NCI-H345 treated with DMSO at 0.1 percent for 48 hours (cell line): Measurements from ENCODE around the gene RPTOR.

Experiments
- DNase-seq: peaks from one replicate; lab custom pipeline; 2025; ENCODE audit not compliant: unreplicated experiment; lab: John Stamatoyannopoulos, UW

Gene RPTOR

DNA sequence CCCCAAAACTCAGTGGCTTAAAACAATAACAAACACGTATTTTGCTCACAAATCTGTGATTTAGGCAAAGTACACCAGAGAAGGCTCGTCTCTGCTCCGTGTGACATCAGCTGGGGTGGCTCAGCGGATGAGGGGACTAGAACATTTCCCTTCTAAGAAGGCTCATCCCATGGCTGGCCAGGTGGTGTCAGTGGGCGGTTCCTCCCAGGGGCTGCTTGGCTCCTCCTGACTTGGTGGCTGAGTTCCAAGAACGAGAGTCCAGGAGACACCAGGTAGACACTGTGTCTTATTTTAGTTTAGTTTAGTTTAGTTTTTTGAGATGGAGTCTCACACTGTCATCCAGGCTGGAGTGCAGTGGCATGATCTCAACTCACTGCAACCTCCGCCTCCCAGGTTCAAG is 441.4 kb downstream of the RPTOR start:
- DNase-seq, result no peak

DNA sequence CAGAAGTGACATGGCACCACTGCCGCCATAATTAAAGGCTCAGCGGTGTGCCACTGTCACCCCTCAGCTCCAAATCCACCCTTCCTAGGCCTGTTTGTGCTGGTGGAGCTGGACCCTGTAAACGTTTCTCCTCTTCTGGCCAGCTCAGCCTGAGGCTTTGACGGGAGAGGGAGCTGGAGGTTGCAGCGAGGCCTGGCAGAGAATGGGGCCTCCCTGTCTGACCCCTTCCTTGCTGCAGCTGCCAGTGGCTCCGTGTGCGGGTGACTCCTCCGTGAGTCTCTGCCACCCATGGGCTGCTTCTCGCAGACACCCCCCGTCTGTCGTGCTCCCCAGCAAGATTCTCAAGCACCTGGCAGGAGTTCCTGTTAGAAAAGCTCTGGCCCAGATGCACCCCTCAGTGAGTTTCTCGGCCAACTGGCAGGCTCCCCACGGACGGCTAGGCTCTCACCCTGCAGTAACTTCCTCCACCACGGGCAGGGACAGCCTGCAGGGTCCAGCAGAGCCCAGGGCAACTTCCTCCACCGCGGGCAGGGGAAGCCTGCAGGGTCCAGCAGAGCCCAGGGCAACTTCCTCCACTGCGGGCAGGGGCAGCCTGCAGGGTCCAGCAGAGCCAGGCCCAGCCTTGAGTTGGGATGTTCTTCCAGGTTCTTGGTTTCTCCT is 442.3 kb downstream of the RPTOR start:
- DNase-seq, result no peak

DNA sequence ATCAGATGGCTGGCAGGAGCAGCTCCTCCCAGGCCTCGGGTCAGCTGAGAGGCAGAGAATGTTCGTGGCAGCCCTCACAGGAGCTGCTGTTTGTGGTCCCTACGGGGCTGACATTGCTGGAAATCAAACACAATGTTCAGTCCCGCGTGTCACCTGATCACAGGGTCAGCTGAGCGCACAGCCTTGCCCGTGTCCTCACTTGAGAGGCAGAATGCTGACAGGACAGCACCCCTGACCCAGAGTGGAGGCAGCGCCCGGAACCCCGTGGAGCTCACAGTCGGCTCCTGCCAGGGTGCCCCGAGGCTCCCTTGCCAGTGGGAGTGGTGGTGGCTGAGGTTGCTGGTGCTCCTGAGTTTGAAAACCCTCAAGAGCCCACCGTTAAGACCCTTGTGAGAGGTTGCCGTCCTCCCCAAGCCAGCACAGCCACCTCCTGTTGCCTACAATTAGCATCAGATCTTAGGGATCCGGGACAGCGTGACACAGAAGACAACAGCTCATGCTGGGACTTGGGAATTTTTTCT is 443.4 kb downstream of the RPTOR start:
- no peak for DNase-seq

DNA sequence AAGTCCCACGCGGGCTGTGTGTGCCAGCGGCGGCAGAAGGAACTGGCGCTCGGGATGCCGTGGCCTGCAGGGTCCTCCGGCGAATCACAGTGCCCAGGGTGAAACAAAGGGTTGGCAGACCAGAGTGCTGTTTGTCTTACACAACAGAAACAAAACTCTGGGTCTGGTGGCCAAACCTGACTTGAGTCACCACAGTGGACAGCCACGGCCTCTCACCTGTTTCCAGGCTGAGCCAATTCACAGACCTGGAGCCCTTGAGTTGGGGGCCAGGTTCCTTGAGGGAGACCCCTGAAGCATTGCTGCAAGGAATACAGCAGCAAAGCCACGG is 444.9 kb downstream of the RPTOR start:
- DNase-seq, result no peak

DNA sequence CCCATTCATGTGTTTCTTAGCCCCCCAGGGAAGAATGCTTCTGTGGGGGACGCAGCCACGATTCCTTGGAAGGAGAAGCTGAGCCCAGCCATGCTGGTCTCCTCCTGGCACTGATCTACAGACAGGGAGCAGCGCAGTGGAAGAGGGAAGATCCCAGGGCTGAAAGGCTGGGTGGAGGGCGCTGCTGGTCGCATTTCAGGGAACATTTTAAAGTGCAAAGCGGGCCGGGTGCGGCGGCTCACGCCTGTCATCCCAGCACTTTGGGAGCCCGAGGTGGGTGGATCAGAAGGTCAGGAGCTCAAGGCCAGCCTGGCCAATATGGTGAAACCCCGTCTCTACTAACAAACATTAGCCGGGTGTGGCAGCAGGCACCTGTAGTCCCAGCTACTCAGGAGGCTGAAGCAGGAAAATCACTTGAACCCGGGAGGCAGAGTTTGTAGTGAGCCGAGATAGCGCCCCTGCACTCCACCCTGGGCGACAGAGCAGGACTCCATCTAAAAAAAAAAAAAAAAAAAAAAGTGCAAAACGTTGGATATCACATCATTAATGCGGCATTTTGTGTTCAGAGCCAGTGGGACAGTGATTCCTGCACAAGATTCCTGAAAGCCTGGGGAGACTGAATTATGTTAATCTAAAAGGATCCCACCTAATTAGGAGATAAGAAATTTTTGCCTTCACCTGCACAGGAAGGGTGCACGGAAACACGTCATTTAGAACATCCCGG is 446.4 kb downstream of the RPTOR start:
- no peak for DNase-seq

DNA sequence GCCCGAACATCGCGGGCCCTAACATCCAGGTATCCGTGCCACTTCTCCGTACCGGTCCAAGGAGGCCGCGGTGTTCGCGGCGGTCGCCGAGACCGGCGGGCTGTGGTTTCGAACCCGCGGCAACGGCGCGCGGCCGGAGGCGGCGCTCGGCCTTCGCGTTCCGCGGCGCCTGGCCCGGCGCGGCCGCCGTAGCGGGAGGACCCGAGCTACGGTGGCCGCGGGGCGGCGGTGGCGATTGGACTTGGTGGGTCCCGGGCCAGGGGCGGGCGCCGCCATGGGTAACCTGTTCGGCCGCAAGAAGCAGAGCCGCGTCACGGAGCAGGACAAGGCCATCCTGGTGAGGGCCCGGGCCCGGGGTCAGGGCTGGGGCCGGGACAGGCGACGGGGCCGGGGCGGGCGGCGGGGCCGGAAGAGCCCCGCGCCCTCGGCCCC is 447.0 kb downstream of the RPTOR start, which contains the start of gene CHMP6:
Gene CHMP6, plus strand, starts transcription at position 197 of the 432 bp plus-strand sequence. Its CDS starts 78 bp downstream, at position 275.
- peak; percentile 46 for DNase-seq

DNA sequence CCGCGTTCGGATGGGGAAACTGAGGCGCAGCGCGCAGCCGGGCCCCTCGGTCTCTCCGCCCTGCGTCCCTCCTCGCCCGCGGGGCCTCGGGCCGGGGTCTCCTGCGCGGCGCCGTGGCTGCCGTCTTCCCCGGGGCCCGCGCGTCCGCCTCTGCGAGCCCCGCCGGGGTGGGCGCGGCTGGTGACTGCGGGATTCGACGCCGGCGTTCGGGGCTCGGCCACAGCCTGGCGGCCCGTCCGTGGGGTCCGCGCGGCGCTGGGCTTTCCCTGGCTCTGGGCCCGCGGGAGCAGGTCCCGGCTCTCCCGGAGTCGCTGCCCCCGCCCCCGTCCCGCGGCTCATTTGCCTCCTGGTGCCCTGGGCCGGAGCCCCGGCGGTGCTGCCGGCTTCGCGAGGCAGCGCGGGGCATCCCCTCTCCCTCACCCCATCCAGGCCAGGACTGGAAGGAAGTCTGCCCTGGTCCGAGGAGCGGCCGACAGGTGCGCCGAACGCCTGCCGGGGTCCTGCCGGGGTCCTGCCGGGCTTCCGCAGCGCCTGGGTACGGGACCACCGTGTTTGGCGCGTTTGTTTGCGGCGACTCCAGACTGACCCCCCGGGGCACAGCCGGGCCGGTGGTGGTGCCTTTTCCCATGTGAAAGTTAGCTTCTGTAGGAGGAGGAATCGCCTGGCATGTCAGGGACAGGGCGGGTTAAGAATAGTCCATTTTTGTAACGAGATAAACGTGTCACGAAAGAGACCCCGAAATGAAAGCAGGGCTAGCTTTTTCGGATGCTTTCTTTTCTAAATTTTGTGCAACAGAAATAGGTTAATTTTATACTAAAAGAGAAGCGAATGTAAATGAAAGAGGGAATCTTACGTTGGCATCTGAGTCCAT is 447.7 kb downstream of the RPTOR start:
- no peak for DNase-seq

DNA sequence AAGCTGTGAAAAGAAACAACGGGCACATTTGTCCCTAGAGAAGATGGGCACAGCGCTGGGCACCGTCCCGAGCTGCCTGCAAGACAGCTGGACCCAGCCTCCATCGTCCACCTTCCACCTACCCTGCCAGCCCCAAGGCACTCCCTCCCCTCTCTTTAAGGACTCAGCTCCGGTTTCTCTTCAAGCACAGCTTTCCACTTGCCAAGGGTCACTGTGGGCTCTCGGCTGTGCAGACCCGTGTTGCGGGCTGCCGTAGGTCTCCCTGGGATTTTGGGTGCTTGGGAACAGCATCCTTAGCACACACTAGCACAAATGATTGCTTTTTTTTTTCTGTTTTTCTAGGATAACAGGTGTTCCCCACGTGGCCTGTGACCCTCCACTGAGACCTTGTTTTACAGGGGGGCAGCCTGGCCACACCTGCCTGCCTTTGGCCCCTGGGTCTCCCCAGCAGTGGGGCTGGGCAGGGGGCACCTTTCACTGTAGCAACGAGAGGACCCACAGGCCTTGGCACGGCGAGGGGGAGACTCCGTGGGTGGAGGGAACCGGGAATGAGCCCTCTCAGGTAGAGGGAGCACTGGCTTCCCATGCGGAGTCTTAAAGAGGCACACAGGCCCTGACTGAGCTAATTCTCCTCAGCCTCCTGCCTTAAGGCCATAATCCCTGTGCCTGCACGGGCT is 448.4 kb downstream of the RPTOR start:
- DNase-seq, result no peak

DNA sequence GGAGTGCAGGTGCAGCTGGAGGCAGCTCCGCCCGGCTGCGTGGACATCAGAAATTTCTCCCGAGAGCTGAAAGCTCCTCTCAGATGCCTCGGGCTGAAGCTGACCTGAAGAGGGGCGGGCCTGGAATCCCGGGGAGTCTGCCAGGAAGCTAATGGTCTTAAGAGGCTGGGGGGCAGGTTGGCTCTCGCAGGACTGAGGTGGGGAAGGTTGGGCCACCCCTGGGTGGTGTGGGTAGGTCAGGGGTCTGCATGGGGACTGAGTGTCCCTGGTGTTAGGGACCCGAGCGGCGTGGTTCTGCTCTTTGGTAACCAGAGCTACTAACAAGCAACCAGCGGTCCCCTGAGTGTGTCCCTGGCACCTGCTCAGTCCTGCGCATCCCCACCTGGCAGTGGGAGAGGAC is 450.5 kb downstream of the RPTOR start:
- no peak for DNase-seq

DNA sequence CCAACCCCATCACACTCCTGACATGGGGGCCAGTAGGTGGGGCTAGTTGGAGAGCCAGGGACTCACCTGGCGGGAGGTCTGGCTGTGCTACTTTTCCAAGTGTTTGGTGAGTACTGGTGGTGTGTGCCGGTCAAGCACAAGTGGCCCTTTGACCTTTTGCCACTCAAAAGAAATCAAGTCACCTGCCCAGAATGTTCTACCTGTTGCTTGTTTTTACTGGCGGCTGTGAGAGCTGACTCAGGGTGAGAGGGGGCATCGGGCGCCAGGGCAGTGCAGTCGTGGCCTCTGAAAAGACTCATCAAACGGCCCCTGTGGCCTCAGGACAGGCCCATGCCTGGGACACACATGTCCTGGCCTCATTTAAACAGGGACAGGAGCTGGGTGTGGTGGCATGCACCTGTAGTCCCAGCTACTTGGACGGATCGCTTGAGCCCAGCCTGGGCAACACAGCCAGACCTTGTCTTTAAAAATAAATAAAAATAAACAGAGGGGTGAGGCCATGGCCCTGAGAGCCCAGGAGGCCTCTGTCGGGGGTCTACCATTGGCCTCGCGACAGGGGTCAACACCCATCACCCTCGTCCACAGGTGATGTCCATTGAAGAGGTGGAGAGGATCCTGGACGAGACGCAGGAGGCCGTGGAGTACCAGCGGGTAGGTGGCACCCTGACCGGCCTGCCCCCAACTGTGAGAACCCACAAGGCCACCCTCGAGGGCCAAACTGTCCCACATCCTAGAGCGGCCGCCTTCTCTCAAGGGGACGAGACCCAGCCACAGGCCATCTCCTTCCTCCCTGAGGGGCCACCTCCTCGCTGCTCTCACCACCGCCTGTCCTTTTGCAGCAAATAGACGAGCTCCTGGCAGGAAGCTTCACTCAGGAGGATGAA is 452.0 kb downstream of the RPTOR start:
- no peak for DNase-seq

DNA sequence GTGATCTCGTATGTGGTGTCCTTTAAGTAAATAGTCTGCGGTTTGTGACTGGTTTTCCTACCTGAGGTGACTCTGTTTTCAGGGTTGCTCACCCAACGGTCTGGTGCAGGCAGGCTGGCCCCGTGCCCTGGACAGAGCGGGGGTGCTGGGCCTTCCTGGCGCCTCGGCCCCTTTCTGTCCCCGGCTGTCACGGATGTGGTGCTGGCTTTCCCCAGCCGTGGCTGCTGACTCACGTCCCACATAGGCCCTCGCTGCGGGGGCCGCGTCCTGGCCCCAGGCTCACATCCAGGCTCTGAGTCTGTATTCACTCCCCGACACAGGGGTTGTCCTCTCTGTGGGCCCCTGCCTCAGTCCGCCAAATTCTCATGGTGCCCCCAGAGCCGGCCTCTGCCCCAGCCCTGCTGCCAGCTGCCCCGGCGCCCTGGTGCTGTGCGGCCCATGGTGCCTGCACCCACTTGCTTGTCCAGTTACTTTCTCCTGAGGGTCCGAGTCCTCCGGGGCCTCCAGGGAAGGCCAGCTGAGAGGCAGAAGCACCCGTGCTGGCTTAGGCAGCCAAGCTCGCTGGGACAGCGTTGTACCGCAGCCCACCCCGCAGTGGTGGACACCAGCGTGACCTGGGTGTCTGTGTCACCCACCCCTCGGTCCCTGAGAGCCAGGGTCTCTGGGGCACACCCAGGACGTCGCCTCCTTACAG is 452.9 kb downstream of the RPTOR start:
- no peak for DNase-seq

DNA sequence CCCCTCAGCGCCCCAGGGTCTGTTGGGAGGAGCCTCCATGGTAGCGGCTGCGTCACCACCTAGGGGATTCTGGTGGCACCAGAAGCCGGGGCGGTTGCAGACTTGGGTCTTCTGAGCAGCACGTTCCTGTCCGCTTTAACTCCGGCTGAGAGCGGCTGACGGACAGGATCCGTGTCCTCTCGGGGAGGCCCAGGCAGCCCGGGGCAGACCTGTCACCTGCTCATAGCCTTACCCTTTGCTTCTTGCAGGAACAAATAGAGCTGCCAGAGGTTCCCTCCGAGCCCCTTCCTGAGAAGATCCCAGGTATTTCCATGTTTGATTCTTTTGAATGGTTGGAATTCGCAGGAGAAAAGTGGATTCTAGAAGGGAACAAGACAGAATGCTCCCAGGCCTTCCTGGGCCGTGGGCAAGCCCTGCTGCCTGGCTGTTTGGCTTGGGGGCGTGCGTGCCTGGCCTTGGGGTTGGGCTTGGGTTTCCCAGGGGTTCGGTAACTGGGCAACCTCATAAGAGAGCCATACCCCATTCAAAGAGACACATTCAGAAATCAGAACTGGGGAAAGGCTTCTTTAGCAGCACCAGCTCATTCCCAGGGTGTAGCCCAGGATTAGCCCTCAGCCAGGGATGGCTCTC is 453.6 kb downstream of the RPTOR start:
- DNase-seq, result no peak

DNA sequence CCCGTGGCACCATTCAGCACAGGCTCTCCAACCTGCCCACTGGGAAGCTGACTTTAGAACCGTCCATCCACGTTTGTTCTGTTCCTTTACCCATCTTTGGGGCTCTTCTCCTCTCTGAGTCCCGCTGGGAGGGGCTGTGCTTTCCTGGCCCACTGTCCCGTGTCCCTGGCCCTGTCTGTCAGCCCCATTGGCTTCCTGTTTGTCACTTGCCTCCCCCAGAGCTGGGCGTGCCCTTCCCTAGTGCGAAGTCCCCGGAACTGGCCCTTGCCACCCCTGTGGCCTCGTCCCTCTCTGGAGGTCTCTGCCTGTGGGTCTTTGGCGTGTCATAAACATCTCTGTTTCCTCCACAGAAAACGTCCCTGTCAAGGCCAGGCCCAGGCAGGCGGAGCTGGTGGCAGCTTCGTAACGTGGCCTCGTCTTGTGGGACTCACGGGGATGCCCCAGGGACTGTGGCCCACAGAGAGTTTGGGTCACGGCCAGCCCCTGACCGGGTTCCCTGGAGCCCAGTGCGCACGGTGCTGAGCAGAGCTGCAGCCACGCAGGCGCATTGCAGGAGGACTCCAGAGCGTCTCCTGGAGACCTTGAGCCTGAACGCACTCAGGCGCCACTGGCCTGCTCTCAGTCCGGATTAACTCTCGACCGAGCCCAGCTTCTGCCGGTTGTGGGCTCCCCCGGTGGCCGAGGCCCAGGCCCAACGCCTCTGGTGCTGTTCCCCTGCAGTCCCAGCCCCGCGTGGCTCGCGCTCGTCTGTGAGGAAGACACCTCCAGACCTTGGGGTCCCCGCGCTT is 454.3 kb downstream of the RPTOR start:
- DNase-seq, result no peak

DNA sequence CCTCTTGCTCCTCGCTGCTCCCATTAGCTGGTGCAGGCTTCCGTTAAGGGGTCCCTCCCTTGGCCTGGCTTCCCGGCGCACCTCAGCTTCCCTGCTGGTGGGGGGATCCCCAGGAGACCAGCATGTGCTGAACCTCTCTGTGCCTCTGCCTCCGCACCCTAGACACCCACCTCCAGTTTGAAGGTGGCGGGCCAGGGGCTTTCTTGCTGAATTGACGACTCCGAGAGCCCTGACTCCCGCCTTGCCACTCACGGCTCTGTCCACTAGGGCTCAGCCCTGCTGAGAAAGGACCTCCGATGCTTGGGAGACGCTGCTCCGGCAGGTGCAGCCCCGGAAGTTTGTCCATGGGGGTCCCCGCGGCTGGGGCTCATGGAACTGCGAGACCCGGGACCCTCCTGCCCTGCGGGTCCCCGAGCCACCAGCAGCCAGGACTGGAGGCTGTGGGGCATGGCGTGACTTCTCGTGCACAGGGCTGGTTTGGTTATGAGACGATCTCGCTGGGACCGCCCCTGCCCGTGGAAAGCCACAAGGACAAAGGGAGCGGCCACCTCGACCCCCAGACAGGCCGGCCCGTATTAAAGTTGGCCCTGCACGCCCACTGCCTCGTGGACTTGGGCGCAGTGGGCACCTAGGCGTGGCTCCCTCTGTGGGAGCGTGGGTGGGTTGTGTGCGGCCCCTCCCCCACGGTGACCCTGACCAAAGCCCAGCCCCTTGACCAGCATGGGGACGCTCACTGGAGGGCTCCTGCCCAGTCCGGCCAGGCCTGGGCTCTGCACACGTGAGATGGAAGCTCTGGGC is 455.1 kb downstream of the RPTOR start:
- no peak for DNase-seq

DNA sequence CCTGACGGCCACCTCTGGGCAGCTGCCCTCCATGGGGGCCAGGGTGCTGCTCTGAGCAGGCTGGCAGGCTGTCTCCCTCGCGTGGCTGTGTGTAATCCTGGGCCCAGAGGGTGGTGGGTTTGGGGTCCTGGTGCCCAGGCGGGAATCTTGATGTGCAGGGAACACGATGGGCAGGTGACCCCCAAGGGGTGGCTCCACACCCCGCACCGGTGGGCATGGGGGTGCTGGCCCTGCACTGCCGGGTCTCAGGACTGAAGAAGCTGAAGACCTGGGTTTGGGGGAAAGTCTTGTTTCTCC is 455.6 kb downstream of the RPTOR start:
- no peak for DNase-seq

DNA sequence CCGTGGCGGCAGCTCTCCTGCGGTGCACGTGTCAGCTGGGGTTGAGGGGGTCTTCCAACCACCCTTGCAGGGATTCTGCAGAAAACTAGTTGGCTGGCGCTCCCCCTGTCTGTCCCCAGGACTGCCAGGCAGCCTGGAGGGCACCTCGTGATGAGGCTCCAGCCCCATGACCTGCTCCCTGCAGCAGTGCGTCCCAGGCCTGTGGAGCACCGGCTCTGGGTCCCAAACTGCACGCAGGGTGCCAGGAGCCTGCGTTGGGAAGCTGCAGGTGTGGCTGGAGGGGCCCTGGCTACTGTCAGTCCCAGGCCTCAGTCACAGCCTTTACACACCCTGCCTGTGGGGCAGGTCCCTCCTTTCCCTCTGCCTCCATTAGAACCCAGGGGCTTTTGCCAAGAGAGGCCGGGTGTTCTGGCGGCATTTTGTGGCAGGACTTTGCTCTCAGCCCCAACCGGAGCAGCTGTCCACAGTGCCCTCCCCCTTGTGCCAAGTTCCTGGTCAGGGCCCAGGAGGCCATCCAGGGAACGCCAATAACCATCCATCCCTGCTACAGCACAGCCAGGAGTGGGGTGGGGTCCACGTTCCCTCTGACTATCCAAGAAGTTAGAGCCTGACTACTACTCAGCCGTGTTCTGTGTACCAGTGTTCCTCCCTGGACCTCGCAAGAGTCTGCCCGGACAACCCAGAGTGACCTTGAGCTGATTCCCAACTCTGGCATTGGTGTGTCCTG is 456.2 kb downstream of the RPTOR start:
- DNase-seq, result no peak

DNA sequence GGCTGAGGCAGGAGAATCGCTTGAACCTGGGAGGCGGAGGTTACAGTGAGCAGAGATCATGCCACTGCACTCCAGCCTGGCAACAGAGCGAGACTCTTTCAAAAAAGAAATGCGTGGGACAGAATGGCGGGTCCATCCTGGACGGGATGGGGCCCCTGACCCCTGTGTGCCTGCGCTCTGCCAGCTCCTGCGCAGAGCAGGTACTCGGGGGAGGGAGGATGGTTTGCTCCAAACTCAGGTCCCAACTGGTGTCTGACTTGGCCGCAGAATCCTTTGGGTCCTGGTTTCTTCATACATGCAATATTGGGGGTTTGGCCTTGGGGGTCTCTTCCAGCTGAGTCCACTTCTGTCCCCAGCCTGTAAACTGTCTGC is 457.4 kb downstream of the RPTOR start:
- DNase-seq, result no peak
